Glomerular visceral epithelial cell (primary cell): Measurements from ENCODE around the gene FBXW8.

Experiments
- DNase-seq: peaks from one replicate; pipeline ENCODE4 v3.0.0-alpha.2; 2016; ENCODE audit errors: extremely low spot score

Gene FBXW8

GRCh38 chr12:117020536-117021220, 109.9 kb downstream of the FBXW8 start:
- DNase-seq, result no peak

- no peak for DNase-seq
Observed at GRCh38 chr12:117022465-117022864, 111.7 kb downstream of the FBXW8 start.

DNA sequence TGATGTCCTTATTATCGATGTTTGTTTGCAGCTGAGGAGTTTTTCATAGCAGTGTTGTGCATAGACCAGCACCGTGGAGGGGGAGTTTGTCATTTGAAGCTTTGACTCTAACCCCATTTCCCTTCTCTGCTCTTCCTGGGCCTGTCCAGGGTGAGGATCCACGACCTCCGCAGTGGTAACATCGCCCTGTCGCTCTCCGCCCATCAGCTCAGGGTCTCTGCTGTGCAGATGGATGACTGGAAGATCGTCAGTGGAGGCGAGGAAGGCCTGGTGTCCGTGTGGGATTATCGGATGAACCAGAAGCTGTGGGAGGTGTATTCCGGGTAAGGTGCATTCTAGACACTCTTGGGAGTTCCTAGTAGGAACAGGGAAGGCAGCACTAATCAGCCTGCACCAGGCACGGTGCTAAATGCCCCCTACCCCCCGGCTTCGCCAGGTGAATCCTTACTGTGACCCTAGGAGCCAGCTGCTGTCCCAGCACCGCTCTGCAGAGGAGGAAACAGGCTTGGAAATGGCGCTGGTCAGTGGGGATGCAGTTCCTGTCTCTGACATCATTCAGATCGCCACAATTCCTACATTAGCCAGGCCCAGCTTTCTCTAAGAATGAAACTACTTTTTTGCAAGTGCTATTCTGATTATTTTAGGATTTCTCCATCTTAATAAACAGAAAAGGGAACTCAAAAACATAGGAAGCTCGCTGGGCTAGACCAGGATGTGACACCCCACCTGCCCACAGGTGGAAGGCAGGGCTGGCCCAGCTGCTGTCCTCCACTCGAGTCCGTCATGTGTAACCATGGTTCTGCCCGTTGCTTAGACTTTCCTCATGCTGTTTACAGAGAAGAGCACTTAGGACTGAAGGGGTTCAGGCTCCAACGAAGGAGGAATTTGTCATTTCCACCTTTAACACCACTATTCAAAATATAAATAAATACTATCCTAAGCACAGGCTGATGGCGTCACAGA, 113.5 kb downstream of the FBXW8 start:
- no peak for DNase-seq

GRCh38 chr12:117024961-117025480, 114.3 kb downstream of the FBXW8 start:
- DNase-seq, result no peak

DNA sequence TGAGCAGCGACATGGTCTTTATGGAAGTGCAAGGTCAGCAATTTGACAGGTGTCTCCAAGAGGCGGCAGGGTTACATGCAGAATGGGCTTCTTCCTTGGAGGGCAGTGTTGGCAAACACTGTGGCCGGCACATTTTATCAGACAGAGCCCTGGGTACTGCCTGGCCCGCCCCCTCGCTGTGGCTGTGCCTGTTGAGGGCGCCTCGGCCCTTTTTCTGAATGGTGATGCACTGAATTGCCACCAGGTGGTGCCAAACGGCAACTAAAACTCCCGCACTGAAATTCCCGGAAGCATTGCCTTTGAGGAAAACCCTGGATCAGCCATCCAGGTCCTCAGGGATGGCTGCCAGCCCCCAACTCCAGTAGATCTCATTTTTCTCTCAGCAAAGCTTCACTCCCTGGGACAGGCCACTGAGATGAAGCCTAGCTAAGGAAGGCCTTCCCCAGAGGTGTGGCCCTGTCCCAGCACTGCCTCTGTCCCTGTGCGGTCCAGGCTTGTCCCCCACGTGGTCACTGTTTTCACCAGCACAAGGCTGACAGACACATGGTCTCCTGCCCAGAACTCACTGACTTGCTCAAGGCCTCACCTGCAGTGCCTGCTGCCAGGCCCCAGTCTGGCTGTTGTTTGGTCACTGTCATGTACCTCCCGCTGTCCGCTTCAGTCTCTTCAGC, 114.9 kb downstream of the FBXW8 start:
- peak; percentile 69 for DNase-seq

- no peak for DNase-seq
Observed at GRCh38 chr12:117026343-117026742, 115.6 kb downstream of the FBXW8 start.

GRCh38 chr12:117026921-117027250, 116.1 kb downstream of the FBXW8 start:
- no peak for DNase-seq

DNA sequence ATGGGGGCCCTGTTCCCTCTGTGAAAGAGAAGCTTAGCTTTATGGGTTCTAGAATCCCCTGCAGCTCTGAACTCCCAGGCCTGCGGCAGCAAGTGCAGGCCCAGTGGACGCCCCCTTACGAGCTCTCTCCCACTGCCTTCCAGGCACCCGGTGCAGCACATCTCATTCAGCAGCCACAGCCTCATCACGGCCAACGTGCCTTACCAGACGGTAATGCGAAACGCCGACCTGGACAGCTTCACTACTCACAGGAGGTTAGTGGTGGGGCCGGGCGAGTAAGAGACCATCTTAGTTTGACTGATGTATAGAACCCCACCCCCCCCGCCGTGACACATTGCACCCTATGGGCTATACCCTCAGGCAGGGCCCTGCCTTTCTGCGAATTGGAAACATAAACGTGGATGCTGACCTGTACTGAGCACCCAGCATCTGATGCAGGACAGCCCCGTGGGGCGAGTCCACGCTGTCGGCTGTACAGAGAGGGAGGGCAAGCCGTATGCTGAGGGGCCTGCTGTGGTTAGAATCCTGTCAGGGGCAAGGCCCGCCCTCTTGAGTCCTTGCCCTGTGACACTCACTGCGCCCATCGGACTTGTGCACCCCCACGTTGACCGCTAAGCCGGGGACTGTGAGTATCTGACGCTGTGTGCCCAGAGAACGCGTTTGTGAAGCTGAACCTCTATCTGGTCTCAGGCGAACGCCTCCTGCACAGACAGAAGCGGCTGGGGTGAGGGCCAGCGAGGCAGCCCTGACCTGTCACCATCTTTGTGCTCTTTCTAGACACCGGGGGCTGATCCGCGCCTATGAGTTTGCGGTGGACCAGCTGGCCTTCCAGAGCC, 116.7 kb downstream of the FBXW8 start:
- DNase-seq, result no peak

DNA sequence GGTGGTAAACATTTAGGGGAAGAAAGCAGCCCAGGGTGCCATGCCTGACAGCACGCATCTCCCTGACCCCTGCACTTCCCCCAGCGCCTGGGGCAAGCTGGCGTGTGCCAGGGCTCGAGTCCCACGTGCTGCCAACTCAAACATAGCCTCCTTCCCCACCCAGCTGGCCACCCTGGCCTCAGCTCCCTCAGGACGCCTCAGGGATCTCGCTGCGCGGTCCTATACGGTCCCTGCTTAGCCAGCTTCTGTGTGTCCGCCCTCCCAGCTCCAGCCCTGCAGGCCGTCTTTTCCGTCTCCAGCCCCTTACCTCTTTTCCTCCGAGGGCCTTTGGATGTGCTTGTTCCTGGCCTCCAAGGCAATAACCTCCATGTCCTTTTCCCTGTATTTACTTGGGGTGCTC, 117.5 kb downstream of the FBXW8 start:
- DNase-seq, result no peak

- no peak for DNase-seq
Observed at GRCh38 chr12:117030187-117030900, 119.6 kb downstream of the FBXW8 start.

GRCh38 chr12:117031843-117032592, 121.3 kb downstream of the FBXW8 start:
- no peak for DNase-seq

- no peak for DNase-seq
Observed at GRCh38 chr12:117032593-117033381, 122.0 kb downstream of the FBXW8 start.

GRCh38 chr12:117033382-117034221, 122.9 kb downstream of the FBXW8 start:
- DNase-seq, result no peak

DNA sequence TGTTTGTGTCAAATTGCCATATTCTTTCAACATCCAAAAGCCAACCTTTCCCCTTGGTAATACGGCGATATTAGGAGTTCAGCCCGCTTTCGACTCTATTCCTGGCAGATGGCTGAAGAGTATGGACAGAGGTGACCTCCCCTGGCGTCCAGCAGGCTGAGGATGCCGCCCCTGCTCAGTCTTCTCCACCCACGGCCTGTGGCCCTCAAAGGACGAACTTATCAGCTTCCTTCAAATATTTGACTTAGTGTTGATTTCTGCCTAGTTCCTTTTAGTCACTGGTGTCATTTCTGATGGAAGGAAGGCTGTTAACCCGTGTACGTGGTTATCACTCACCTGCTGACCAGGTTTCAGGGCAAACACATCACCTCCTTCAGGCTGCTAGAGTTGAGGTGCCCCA, 123.5 kb downstream of the FBXW8 start:
- no peak for DNase-seq

DNA sequence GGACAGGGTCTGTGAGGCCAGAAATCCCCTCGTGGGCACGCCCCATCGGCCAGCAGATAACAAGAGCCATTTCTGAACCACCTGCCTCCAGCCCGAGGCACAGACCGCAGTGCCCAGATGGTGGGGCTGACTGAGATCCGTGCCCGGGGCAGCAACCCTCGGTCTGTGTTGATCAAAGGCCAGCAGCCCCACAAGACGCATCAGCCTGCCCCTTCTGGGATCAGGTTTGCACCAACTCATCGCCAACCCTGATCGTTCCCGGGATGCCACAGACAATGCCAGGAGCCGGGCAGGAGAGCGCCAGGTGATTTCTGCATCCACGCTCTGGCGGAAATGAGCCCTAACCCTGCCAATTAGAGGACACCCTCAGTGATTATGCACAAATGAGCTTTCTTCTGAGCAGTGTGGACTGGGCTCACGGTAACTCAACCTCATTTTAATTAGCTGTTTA, 124.0 kb downstream of the FBXW8 start:
- no peak for DNase-seq

- no peak for DNase-seq
Observed at GRCh38 chr12:117035287-117035686, 124.5 kb downstream of the FBXW8 start.

- DNase-seq, result no peak
Observed at GRCh38 chr12:117036046-117036445, 125.3 kb downstream of the FBXW8 start.

DNA sequence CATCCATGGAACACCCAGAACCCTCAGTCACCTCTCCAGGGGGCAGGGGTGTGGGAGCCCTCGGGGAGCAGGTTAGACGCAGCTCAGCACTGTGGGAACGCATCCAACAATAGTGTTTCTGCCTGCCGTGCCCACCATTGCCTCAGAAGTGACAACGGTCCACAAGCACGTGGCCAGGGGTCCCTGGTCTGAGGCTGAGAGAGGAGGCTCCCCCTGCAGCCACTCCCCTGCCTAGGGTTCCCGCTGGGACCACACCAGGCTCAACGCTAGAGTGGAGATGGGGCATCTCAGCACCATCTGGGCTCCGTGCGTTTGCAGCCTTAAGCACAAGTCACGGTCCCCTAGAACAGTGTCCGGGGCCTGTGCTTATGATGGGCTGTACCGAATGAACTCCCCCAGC, 125.8 kb downstream of the FBXW8 start:
- no peak for DNase-seq
